Lung (tissue), 12 donors: ENCODE results near the gene CPNE1. TPM values are rescaled to one million over a fixed set of nuclear protein-coding genes. Genes with fewer than 3 reads are reported as not detected.

ENCODE experiments used
- ATAC-seq: fragments of 200-7000 bp; cut with Tn5 transposase; one replicate; pipeline ENCODE4 v1.9.1; 2020; ENCODE audit warnings: moderate number of reproducible peaks; ENCODE audit not compliant: insufficient read depth, low FRiP score
- DNase-seq, 3 donors: peaks; one replicate each; pipeline ENCODE4 v3.0.0-alpha.2; 2013 to 2017
- H3K27ac ChIP-seq, 2 donors: one replicate each; pipeline ENCODE4 v1.5.1; 2013; ENCODE audit warnings: mild to moderate bottlenecking in 2 of 2, moderate library complexity in 2 of 2, control low read depth in 1 of 2, inconsistent platforms in 1 of 2, low read depth in 1 of 2, low read length in 1 of 2
- H3K27me3 ChIP-seq, 3 donors: one replicate each; pipeline ENCODE4 v1.5.1; 2013; ENCODE audit warnings: low read length in 2 of 3; ENCODE audit not compliant: control insufficient read depth in 3 of 3, insufficient read depth in 3 of 3
- H3K36me3 ChIP-seq, 4 donors: one replicate each; pipeline ENCODE4 v1.5.1; 2013; ENCODE audit warnings: low read length in 4 of 4, mild to moderate bottlenecking in 1 of 4, moderate library complexity in 1 of 4; ENCODE audit not compliant: control insufficient read depth in 4 of 4, insufficient read depth in 4 of 4
- H3K4me1 ChIP-seq, 5 donors: one replicate each; pipeline ENCODE4 v1.5.1; 2013; ENCODE audit warnings: low read length in 5 of 5, mild to moderate bottlenecking in 2 of 5, moderate library complexity in 1 of 5; ENCODE audit not compliant: control insufficient read depth in 5 of 5, insufficient read depth in 5 of 5
- H3K4me3 ChIP-seq: one replicate; pipeline ENCODE4 v1.5.1; 2013; ENCODE audit warnings: mild to moderate bottlenecking, control low read depth, moderate library complexity
- H3K9ac ChIP-seq, 2 donors: one replicate each; pipeline ENCODE4 v1.5.1; 2013; ENCODE audit warnings: low read length in 2 of 2, control low read depth in 1 of 2; ENCODE audit not compliant: insufficient read depth in 1 of 2
- H3K9me3 ChIP-seq, 4 donors: one replicate each; pipeline ENCODE4 v1.5.1; 2013; ENCODE audit warnings: low read length in 3 of 4, mild to moderate bottlenecking in 1 of 4, moderate library complexity in 1 of 4; ENCODE audit not compliant: control insufficient read depth in 4 of 4, insufficient read depth in 3 of 4
- CTCF ChIP-seq: IDR thresholded peaks from 2 replicates; pipeline ENCODE4 v1.5.1; 2012; ENCODE audit warnings: mild to moderate bottlenecking; ENCODE audit errors: control extremely low read depth, extremely low read depth
- WGBS, 2 donors: extraction: QIAGEN DNeasy Blood & Tissue Kit; methylation state at CpG; one replicate each; pipeline ENCODE4 v1.1.7; 2013; 5-methylcytosine and 5-hydroxymethylcytosine counted together
- polyA plus RNA-seq, 2 donors: library from polyadenylated mRNA; stranded (reverse); fragments of 200-250 nt; gene quantifications; one replicate each; pipeline ENCODE4 v1.2.1, GENCODE V29; 2013
- total RNA-seq, 2 donors: library from RNA; depleted of rRNA in 1 of 2; stranded (reverse); fragments of >200 nt in 1 of 2; gene quantifications; one replicate each; pipeline ENCODE4 v1.2.1, GENCODE V29; 2014 to 2021
- donor health status: control.
- donor health status: control.
- donor health status: Bipolar disorder and iron deficiency.
- donor health status: healthy.
- donor health status: DM: yes; HTN: yes; CAD: no.

The CPNE1 gene
- total and polyA plus RNA-seq, 4 donors, result 91.9 to 180 (median 140) TPM

GRCh38 chr20:35643045-35643444 is 21.7 kb downstream of the CPNE1 start:
- Histone ChIP-seq H3K27ac (no peak overlapping the region), H3K27me3 (no peaks in the 10 kb centered on the region), H3K9ac (no peak overlapping the region), H3K9me3 (no peaks in the 10 kb centered on the region), H3K36me3 (peaks cover 0 to 2% (median 0%) of the 10 kb centered on the region in 4 donors), H3K4me3 (no peak overlapping the region), H3K4me1 (peaks cover 0 to 10% (median 7%) of the 10 kb centered on the region in 5 donors)
- 94 to 95% methylated on average over 7 of the region's 7 CpGs for WGBS, 2 donors
- DNase-seq (no peak), ATAC-seq (no peak)
- no peak for TF ChIP-seq CTCF

- WGBS, 2 donors, result 40 to 72% methylated on average over 4 of the region's 4 CpGs
Observed at GRCh38 chr20:35641743-35642142, 23.0 kb downstream of the CPNE1 start.

GRCh38 chr20:35640724-35641123 is 24.0 kb downstream of the CPNE1 start:
- WGBS, 2 donors, result 87 to 95% methylated on average over 3 of the region's 3 CpGs
- DNase-seq (no peak), ATAC-seq (no peak)
- Histone ChIP-seq H3K27ac (no peak overlapping the region), H3K9ac (no peak overlapping the region), H3K36me3 (peaks cover 0 to 2% (median 0%) of the 10 kb centered on the region in 4 donors), H3K4me3 (no peak overlapping the region), H3K27me3 (no peaks in the 10 kb centered on the region), H3K4me1 (peaks cover 8 to 23% (median 14%) of the 10 kb centered on the region in 5 donors), H3K9me3 (no peaks in the 10 kb centered on the region)
- no peak for TF ChIP-seq CTCF

More at GRCh38 chr20:35641743-35642142, 23.0 kb downstream of the CPNE1 start:
- Histone ChIP-seq H3K27me3 (no peaks in the 10 kb centered on the region), H3K4me1 (peaks cover 6 to 17% (median 8%) of the 10 kb centered on the region in 5 donors), H3K4me3 (no peak overlapping the region), H3K9me3 (no peaks in the 10 kb centered on the region), H3K36me3 (peaks cover 0 to 2% (median 0%) of the 10 kb centered on the region in 4 donors), H3K9ac (no peak overlapping the region), H3K27ac (no peak overlapping the region)
- no peak for TF ChIP-seq CTCF
- ATAC-seq (no peak), DNase-seq (no peak)

GRCh38 chr20:35638751-35639150 is 25.9 kb downstream of the CPNE1 start:
- no peak for ATAC-seq

More at GRCh38 chr20:35638751-35639150, 25.9 kb downstream of the CPNE1 start:
- DNase-seq, result no peak
- Histone ChIP-seq H3K27me3 (no peaks in the 10 kb centered on the region), H3K4me1 (peaks cover 12 to 23% (median 15%) of the 10 kb centered on the region in 5 donors), H3K27ac (no peak overlapping the region), H3K9ac (no peak overlapping the region), H3K4me3 (no peak overlapping the region), H3K36me3 (peaks cover 0 to 2% (median 0%) of the 10 kb centered on the region in 4 donors), H3K9me3 (no peaks in the 10 kb centered on the region)
- 45 to 56% methylated on average over 2 of the region's 2 CpGs for WGBS, 2 donors
- no peak for TF ChIP-seq CTCF
